HG03520 (cell line): ENCODE measurements around the gene LRRC74B.
"Not testable (repeated sequence)": the region's sequence is repeated elsewhere in the genome, so short reads cannot be mapped to it uniquely, and the experiment has no call there.

Experiments
- ATAC-seq: cut with Tn5 transposase; IDR thresholded peaks from one replicate; pipeline ENCODE4 v1.9.1; 2021; ENCODE audit warnings: mild to moderate bottlenecking, moderate library complexity; ENCODE audit not compliant: unreplicated experiment

LRRC74B gene

DNA sequence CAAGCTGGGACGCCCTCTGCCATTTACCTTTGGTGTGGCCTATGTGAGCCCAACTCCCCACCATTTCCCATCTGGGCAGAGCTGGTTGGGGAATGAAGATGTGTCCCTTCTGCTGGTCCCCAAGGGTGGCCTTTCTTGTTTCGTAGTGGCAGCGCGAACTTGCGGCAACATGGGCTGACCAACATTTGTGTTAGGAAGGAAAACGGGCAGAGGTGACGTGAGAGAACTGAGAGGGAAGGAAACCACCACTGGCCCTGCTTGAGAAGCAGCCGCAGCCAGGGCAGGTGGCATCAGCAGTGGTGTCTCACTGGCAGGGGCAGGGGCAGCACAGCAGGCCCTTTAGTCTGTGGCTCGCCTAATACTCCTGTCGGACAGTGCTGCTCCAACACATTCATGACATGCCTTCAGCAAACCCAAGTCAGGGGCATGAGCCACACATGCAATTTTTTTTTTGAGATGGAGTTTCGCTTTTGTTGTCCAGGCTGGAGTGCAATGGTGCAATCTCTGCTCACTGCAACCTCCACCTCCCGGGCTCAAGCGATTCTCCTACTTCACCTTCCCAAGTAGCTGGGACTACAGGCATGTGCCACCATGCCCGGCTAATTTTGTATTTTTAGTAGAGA is 29.9 kb downstream of the LRRC74B start:
- no peak for ATAC-seq

DNA sequence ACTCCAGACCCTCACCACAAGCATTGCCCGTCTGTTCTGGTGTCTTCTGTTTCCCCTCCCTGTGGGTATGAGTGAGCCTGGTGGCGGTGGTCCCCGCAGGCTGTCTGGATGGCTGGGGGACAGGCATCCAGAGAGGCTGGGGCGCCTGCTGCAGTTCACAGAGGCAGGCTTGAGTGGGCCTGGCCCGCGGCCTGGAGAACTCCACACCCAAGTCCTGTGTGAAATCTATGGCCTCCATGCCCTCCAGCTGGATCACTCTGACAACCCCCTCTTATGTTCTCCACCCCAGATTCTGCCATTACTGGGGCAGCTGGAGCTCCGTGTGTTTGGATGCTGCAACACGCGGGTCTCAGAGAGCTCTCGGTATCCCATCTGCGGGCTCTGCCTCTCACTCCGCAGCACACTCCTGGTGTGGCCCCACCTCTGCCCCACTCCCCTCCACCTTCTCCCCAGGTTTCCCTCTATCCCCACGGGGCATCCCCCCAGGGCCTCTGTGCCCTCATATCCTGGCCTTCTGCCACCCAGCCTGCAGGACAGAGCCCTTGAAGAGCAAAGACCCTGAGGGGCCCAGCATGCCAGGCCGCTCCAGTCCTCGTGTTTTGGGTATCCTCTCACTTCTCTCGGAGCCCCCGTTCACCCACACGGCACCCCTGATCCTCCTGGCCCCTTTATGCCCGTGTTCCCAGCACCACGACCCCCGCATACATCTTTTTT is 31.3 kb downstream of the LRRC74B start:
- ATAC-seq = no peak

DNA sequence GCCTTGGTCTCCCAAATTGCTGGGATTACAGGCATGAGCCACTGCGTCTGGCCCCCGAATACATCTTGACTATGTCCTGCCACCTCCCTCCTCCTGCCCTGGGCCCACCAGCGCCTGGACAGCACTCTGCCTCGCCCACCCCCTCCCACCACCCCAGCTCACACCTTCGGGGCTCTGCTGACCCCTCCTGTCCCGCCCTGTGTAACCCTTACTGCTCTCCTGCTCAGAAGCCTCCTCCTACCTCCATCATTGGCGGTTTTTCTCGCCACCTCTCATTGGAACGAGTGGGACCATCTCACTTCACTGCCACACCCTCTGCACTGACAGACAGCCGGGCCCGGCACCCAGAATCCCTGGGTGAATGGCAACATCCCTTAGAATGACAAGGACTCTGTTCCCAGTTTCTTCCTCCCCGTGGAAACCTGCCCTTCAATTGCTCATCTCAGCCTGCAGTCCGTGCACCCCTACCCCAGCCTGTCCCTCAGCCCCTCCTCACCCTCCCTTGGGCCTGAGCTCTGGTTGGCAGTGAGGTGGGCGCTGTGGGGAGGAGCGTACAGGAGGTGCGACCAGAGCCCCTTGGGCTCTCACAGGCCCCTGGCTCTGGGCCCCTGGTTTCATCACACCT is 32.2 kb downstream of the LRRC74B start:
- ATAC-seq = no peak

DNA sequence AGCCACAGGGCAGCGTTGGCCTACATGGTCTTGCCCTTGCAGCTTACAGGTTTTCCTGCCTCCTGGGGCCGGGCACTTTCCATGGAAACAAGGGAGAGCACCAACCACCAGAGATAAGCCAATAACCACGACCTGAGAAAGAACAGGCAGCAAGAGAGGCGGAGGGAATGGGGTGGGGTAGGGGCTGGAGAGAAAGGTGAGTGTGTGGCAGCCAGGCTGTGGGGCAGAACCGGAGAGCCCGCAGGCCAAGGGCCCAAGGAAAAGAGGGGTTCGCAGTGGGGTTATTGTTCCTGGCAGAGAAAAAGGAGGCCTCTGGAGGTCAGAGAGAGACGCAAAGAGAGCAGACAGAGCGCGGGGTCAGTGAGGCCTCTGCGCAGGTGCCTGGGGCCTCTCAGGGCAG is 33.2 kb downstream of the LRRC74B start:
- no peak for ATAC-seq

DNA sequence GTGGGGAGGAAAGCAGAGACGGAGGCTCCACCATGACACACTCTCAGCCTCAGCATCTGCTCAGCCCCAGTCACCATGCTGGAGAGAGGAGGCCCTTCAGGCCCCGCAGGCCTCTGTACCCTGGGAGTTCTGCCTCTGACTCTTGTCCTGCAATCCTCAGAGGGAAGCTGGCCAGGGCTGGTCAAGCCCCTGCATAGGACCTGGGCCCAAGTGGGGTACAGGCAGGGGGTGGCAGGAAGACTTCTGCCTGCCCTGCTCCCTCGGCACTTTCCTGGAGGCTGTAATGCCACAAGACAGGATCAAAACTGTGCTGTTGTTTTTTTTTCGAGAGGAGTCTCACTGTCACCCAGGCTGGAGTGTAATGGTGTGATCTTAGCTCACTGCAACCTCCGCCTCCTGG is 33.7 kb downstream of the LRRC74B start:
- ATAC-seq = no peak

DNA sequence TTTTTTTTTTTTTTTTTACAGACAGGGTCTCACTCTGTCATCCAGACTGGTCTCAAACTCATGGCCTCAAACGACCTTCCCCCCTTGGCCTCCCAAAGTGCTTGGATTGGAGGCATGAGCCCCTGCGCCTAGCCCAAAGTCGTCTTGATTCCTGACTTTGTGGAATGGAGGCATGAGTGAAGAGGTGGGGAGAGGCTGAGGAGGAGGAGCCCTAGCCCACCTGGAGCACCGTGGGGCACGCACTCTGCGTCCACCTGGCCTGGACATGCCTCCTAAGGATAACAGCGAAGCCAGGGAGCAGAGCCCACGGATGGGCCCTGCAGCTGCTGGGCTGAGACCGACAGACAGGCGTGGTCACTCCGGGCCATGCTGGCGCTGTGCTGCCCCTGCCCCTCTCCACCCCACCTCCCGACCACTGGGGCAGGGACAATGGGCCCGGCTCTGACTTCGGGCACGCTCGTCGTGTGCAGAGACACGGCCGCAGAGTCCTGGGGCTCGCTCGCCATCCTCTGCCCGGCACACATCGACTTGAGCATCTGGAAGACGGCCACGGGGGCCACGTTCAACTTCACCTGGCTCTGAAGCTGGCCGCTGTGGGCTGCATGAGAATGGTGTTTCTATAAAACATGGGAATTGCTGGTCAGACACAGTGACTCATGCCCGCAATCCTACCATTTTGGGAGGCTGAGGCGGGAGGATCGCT is 34.8 kb downstream of the LRRC74B start:
- no peak for ATAC-seq

DNA sequence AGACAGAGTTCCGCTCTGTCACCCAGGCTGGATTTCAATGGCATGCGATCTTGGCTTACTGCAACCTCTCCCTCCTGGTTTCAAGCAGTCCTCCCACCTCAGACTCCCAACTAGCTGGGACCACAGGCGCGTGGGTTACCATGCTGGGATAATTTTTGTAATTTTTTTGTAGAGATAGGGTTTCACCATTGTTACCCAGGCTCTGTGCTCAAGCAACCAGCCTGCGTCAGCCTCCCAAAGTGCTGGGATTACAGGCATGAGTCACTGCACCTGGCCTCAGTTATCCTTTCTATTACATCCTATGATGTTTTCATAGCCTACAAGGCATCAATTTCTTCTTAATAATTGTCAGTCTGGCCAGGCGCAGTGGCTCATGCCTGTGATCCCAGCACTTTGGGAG is 36.5 kb downstream of the LRRC74B start:
- ATAC-seq = no peak

DNA sequence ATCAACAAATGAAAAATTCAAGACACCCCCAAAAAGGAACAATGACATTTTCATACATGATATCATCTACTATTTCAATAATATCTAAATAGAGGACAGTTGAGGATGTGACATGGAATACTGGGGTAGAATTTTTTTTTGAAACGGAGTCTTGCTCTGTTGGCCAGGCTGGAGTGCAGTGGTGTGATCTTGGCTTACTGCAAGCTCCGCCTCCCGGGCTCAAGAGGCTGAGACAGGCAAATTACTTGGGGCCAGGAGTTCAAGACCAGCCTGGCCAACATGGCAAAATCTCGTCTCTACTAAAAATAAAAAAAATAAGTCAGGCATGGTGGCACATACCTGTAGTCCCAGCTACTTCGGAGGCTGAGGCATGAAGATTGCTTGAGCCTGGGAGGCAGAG is 41.4 kb downstream of the LRRC74B start:
- no peak for ATAC-seq

DNA sequence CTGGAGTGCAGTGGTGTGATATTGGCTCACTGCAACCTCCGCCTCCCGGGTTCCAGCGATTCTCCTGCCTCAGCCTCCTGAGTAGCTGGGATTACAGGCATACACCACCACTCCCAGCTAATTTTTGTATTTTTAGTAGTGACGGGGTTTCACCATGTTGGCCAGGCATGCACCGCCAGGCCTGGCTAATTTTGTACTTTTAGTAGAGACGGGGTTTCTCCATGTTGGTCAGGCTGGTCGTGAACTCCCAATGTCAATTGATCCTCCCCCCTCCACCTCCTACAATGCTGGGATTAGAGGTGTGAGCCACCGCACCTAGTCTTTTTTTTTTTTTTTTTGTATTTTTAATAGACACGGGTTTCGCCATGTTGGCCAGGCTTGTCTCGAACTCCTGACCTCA is 42.2 kb downstream of the LRRC74B start:
- not testable (repeated sequence) for ATAC-seq

DNA sequence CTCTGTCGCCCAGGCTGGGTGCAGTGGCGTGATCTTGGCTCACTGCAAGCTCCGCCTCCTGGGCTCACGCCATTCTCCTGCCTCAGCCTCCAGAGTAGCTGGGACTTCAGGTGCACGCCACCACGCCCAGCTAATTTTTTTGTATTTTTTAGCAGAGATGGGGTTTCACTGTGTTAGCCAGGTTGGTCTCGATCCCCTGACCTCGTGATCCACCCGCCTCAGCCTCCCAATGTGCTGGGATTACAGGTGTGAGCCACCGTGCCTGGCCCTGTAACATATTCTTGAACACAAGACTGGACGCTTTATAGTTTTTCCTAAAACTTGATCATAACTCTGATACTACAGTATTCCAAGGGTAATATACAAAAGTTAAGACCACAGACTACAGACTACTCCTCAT is 45.5 kb downstream of the LRRC74B start:
- ATAC-seq = not testable (repeated sequence)

DNA sequence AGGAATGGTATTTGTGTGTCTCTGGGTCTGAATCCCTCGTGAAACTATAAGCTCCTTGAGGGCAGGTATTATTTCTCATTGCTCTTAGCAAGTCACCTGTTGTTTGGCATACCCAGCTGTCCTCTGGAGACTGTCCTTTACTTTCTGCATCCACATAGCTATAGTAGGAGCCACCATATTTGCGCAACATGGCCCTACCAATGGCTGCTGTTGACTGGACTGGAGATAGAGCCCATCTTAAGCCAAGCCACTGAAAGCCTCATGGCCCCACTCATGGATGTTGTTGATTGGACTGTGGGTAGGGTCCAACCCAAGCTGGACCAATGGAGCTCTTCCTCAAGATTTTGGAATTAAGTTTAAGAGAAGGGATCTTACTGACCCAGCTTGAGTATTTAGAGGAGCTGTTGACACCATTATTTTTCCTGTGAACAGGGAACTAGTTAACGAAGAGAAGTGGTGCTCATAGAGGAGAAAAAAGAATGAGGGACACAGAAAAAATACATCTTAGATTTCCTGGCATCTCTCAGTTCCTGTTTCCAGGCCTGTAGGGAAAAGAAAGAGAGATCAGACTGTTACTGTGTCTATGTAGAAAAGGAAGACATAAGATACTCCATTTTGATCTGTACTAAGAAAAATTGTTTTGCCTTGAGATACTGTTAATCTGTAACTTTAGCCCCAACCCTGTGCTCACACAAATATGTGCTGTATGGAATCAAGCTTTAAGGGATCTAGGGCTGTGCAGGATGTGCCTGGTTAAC is 47.2 kb downstream of the LRRC74B start:
- no peak for ATAC-seq

DNA sequence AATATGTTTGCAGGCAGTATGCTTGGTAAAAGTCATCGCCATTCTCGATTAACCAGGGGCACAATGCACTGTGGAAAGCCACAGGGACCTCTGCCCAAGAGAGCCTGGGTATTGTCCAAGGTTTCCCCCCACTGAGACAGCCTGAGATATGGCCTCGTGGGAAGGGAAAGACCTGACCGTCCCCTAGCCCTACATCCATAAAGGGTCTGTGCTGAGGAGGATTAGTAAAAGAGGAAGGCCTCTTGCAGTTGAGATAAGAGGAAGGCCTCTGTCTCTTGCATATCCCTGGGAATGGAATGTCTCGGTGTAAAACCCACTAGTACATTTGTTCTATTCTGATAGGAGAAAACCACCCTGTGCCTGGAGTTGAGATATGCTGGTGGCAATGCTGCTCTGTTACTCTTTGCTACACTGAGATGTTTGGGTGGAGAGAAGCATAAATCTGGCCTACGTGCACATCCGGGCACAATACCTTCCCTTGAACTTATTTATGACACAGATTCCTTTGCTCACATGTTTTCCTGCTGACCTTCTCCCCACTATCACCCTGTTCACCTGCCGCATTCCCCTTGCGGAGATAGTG is 47.9 kb downstream of the LRRC74B start:
- not testable (repeated sequence) for ATAC-seq

DNA sequence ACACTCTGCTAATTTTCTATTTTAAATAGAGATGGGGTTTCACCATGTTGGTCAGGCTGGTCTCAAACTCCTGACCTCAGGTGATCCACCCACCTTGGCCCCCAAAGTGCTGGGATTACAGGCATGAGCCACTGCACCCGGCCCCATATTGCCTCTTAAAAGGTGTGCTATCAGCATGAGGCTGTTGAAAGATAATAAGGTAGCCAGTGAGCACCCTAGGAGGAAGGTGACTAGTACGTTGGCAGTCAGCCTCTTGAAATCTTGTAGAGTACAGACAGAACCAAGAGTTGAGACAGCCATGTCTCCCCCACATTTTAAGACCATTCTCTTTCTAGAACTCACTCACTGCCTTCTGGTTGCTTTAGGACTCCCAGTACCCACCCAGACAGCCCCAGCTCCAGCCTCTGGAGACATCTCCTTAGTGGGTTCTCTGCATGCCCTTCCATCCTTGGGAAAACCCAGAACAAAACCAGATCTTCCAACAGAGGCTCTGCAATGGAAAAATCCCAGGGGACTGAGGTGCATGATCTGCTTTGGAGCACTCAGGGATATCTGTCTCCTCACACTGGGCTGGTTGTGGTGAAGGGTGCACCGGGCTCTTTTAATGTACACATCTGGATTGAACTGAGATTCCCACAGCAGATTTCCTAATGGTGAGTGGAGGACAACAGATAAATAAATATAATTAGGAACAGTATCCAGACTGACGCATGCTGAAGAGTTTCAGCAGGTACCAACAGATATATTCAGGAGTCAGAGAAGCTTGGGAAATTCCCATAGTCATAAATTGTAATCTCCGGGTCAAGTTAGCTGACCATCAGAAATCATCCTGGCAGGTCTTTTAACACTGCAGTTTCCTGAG is 49.4 kb downstream of the LRRC74B start:
- ATAC-seq = no peak

DNA sequence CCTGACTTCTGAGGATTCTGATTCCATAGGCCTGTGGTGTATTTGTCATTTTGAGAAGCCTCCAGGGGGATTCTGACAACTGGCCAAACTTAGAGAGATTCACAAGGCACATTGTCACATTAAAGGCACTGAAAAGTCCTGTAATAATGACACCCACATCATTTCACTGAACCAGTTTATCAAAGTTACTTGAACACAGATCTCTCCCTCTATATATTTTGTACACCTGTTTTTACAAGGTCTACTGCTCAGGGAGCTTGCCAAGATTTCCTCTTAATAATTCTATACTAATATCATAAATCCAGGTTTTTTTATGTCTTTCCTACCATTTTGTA is 50.0 kb downstream of the LRRC74B start:
- no peak for ATAC-seq

DNA sequence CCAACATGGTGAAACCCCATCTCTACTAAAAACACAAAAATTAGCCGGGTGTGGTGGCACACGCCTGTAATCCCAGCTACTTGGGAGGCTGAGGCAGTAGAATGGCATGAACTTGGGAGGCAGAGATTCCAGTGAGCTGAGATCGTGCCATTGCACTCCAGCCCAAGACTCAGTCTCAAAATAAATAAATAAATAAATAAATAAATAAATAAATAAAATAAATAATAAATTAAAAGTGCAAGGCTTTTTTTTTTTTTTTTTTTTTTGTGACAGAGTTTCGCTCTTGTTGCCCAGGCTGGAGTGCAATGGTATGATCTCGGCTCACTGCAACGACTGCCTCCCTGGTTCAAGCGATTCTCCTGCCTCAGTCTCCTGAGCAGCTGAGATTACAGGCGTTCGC is 51.1 kb downstream of the LRRC74B start:
- not testable (repeated sequence) for ATAC-seq

DNA sequence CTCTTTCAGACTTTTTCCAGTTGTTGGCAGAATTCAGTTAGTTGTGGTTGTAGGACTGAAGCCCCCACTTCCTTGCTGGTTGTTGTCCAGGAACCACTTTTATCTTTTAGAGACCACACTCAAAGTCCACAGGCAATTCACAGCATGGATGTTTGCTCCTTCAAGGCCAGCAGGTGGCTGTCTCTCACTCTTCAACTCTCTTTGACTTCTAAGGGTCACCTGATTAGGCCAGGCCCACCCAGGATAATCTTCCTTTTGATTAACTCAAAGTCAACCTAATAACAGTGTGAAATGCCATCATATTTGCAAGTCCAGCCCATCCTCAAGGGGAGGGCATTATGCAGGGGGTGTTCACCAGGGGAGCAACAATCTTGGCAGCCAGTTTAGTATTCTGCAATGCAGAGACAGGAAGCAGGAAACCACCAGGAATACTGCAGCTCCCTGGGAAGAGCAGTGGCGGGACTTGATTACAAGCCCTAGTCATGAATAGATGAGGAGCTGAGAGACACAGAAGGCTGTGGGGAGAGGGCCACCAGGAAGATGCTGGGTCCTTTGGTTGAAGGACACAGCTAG is 52.4 kb downstream of the LRRC74B start:
- no peak for ATAC-seq

DNA sequence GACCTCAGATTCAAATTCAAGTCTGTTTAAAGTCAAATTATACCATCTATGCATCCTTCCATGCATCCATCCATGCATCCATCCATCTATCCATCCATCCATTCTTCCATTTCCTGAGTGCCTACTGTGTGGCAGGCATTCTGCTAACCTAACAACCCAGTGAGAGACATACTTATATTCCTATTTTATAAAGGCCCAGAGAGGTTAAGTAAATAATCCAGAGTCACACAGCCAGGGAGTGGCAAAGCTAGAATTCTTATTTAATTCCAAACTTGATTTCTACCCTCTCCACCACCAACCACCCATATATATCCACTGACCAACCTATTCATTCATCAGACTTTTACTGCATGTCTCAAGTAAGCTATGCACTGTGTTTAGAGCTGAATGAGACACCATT is 53.8 kb downstream of the LRRC74B start:
- ATAC-seq = no peak

DNA sequence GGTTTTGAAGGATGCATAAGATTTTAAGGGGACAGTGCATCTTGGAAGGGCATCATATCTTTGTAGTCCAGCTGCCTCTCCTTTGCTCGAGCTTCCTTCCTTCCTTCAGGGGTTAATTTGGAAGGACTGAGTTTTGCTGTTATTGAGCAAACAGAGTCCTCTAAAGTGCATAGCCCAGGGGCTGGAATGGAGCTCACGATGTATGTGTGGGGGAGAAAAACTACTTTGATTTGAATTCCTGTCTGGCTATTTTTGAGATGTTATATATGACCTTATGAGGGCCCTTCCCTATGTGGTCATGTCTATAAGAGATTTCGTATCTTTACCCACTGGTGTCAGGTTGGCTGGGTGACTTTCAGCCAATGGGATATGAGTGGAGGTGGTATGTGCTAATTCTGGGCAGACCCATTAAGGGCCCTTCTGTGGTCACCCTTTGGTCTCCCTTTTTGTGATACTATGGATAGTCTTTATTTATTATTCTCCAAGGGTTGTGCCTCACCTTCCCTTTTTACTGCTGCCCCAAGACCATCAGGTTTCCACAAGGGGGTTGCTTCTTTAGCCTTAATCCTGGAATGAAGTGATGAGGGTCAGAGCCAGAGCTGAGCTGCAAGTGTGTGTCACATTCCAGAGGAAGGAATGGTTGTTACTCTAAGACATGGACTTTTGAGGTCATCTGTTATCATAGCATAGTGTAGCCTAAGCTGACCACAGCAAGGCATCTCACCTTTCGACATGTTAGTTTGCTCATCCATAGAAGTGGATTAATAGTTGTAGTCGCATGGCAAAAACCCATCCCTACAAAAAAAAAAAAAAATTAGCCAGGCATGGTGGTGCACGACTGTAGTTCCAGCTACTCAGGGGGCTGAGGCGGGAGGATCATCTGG is 54.6 kb downstream of the LRRC74B start:
- no peak for ATAC-seq
